Measurements from ENCODE around the gene CCDC120.

GRCh38 chrX:49110417-49110816, 51.6 kb downstream of the CCDC120 start:
- TF ChIP-seq CTCF (IDR thresholded peaks at IDR 0.05) (no peak), POLR2A (IDR thresholded peaks at IDR 0.05) (no peak)
